ENCODE results near the gene GTPBP3. TPM values are rescaled to one million over a fixed set of nuclear protein-coding genes. Genes with fewer than 3 reads are reported as not detected.

The GTPBP3 gene
- total and polyA plus RNA-seq, 2 of the 13 experiments (the other 11 are each of a cell fraction or from before 2014, with no cell fraction given): 17.5 to 30.0 TPM

- no peak for TF ChIP-seq ARID3A (IDR thresholded peaks at IDR 0.05; ENCODE audit: low read depth, low read length)
- TF ChIP-seq ZFP62 (CRISPR knock-in tag; IDR thresholded peaks at IDR 0.05): no peak
- TF ChIP-seq THRA (CRISPR knock-in tag; IDR thresholded peaks at IDR 0.05; ENCODE audit: borderline replicate concordance): peak; percentile 79; the same call in 1 of the 2 replicates
- no peak for TF ChIP-seq ZNF576 (CRISPR knock-in tag; IDR thresholded peaks at IDR 0.05)
- TF ChIP-seq CENPX (CRISPR knock-in tag; IDR thresholded peaks at IDR 0.05): no peak
- no peak for TF ChIP-seq ZNF20 (CRISPR knock-in tag; IDR thresholded peaks at IDR 0.05)
- TF ChIP-seq GMEB1 (CRISPR knock-in tag; IDR thresholded peaks at IDR 0.05; ENCODE audit: borderline replicate concordance): peak; percentile 56; the same call in 1 of the 2 replicates
- TF ChIP-seq MXD1 (CRISPR knock-in tag; IDR thresholded peaks at IDR 0.05): peak; percentile 45; the same call in 1 of the 2 replicates
- TF ChIP-seq ZNF737 (CRISPR knock-in tag; IDR thresholded peaks at IDR 0.05; ENCODE audit: borderline replicate concordance): no peak
- TF ChIP-seq ATF2 (CRISPR knock-in tag; IDR thresholded peaks at IDR 0.05): no peak
- TF ChIP-seq KLF12 (CRISPR knock-in tag; IDR thresholded peaks at IDR 0.05; ENCODE audit: borderline replicate concordance): no peak
- TF ChIP-seq ZNF326 (CRISPR knock-in tag; IDR thresholded peaks at IDR 0.05; ENCODE audit: borderline replicate concordance): no peak
- TF ChIP-seq DR1 (CRISPR knock-in tag; IDR thresholded peaks at IDR 0.05): peak; percentile 60; the same call in 1 of the 2 replicates
- TF ChIP-seq SIX1 (CRISPR knock-in tag; IDR thresholded peaks at IDR 0.05; ENCODE audit: borderline replicate concordance): no peak
- TF ChIP-seq CBX2 (IDR thresholded peaks at IDR 0.05; ENCODE audit: low read depth, low read length): no peak
- no peak for TF ChIP-seq CBX2 (CRISPR knock-in tag; IDR thresholded peaks at IDR 0.05; ENCODE audit: low read depth)
- TF ChIP-seq RNF219 (CRISPR knock-in tag; IDR thresholded peaks at IDR 0.05): no peak
- TF ChIP-seq ZFP36L2 (CRISPR knock-in tag; IDR thresholded peaks at IDR 0.05): no peak
- TF ChIP-seq ETV5 (CRISPR knock-in tag; IDR thresholded peaks at IDR 0.05; ENCODE audit: borderline replicate concordance): peak; percentile 18; the same call in 1 of the 2 replicates
- no peak for TF ChIP-seq NR3C1 (CRISPR knock-in tag; IDR thresholded peaks at IDR 0.05)
These were observed 34.0 kb upstream of the GTPBP3 start, which contains the start of gene ABHD8 (continued) for GRCh38 chr19:17303167-17303939.
